CD4-positive, alpha-beta memory T cell (primary cell): ENCODE data around the gene PACSIN2. TPM values are rescaled to one million over a fixed set of nuclear protein-coding genes. Genes with fewer than 3 reads are reported as not detected.

ENCODE experiments used
- CTCF ChIA-PET: fragments of 350-600 bp; sonication (Branson Sonifier 250); formaldehyde crosslinking; loops from one replicate; lab custom pipeline; 2021; ENCODE audit warnings: inconsistent platforms; ENCODE audit not compliant: partially characterized antibody; lab: Charles Lee
- POLR2A ChIA-PET: fragments of 350-600 bp; sonication (Branson Sonifier 250); formaldehyde crosslinking; loops from one replicate; lab custom pipeline; 2021; ENCODE audit not compliant: partially characterized antibody; lab: Charles Lee
- DNase-seq, 5 donors: peaks; one replicate each; pipeline versions ENCODE4 v3.0.0 to v3.0.0-alpha.2; 2020 to 2022; ENCODE audit warnings: mixed read lengths in 1 of 5
- H3K27ac ChIP-seq: one replicate; pipeline ENCODE4 v1.7.0; 2013; ENCODE audit warnings: low read depth, low read length
- H3K27me3 ChIP-seq: 2 replicates; pipeline ENCODE4 v1.7.0; 2013; ENCODE audit warnings: mild to moderate bottlenecking, low read length, moderate library complexity; ENCODE audit not compliant: insufficient read depth
- H3K36me3 ChIP-seq: 2 replicates; pipeline ENCODE4 v1.7.0; 2013; ENCODE audit warnings: mild to moderate bottlenecking, low read length, moderate library complexity; ENCODE audit not compliant: insufficient read depth
- H3K4me1 ChIP-seq: 2 replicates; pipeline ENCODE4 v1.7.0; 2013; ENCODE audit warnings: mild to moderate bottlenecking, low read length, moderate library complexity; ENCODE audit not compliant: insufficient read depth
- H3K4me3 ChIP-seq, 2 donors: one replicate each; pipeline ENCODE4 v1.7.0; 2013; ENCODE audit warnings: low read length in 2 of 2, mild to moderate bottlenecking in 1 of 2
- H3K9me3 ChIP-seq, 2 donors: one replicate each; pipeline ENCODE4 v1.7.0; 2013; ENCODE audit warnings: low read length in 2 of 2, control low read depth in 1 of 2; ENCODE audit not compliant: control insufficient read depth in 1 of 2
- H3K27ac Mint-ChIP-seq, 7 donors: one replicate each; pipeline ENCODE4 v1.8.0; 2020 to 2021; ENCODE audit warnings: mixed read lengths in 7 of 7, mild to moderate bottlenecking in 6 of 7, inconsistent platforms in 3 of 7, moderate library complexity in 3 of 7
- H3K27me3 Mint-ChIP-seq, 2 donors: one replicate each; pipeline ENCODE4 v1.8.0; 2020 to 2021; ENCODE audit warnings: mixed read lengths in 2 of 2
- H3K36me3 Mint-ChIP-seq, 2 donors: one replicate each; pipeline ENCODE4 v1.8.0; 2020 to 2021; ENCODE audit warnings: mixed read lengths in 2 of 2, inconsistent platforms in 1 of 2, mild to moderate bottlenecking in 1 of 2
- H3K4me1 Mint-ChIP-seq, 4 donors: one replicate each; pipeline ENCODE4 v1.8.0; 2020 to 2021; ENCODE audit warnings: mixed read lengths in 4 of 4, mild to moderate bottlenecking in 1 of 4
- H3K4me3 Mint-ChIP-seq, 8 donors: one replicate each; pipeline ENCODE4 v1.8.0; 2020 to 2021; ENCODE audit warnings: mixed read lengths in 8 of 8, mild to moderate bottlenecking in 7 of 8, moderate library complexity in 6 of 8, inconsistent platforms in 3 of 8
- H3K9me3 Mint-ChIP-seq, 8 donors: one replicate each; pipeline ENCODE4 v1.8.0; 2020 to 2021; ENCODE audit warnings: mixed read lengths in 8 of 8, mild to moderate bottlenecking in 5 of 8, inconsistent platforms in 3 of 8, moderate library complexity in 1 of 8
- intact Hi-C: fragments of 100-400 bp; cut with micrococcal nuclease; formaldehyde crosslinking; loops from one replicate; pipeline ENCODE4 v1.15.1; 2023
- polyA plus RNA-seq, 2 donors: library from polyadenylated mRNA; unstranded; fragments of 300-500 nt; fragmentation: Illumina TruSeq; gene quantifications; one replicate each; pipeline ENCODE4 v1.2.3, GENCODE V29; 2021
- total RNA-seq, 2 experiments: library from RNA; stranded (reverse); gene quantifications; one replicate each; pipeline ENCODE4 v1.2.3, GENCODE V29; 2021

The PACSIN2 gene
- total and polyA plus RNA-seq, 4 experiments from 2014 or later = 24.6 to 55.0 (median 45.2) TPM

GRCh38 chr22:42884616-42885375, 130.2 kb downstream of the PACSIN2 start:
- no peaks in the 10 kb centered on the region for H3K27me3 Mint-ChIP-seq
- Histone ChIP-seq H3K9me3 (no peaks in the 10 kb centered on the region), H3K27me3 (no peaks in the 10 kb centered on the region), H3K4me1 (no peaks in the 10 kb centered on the region), H3K36me3 (peaks cover 50% of the 10 kb centered on the region), H3K4me3 (no peak overlapping the region), H3K27ac (no peak overlapping the region)
- intact Hi-C loops = no loop called here
- no peaks in the 10 kb centered on the region for H3K9me3 Mint-ChIP-seq
- peak overlapping the region in 2 of 7 donors; percentile 17 to 27 for H3K27ac Mint-ChIP-seq
- POLR2A ChIA-PET = no interaction called here
- peaks cover 20 to 77% of the 10 kb centered on the region in 2 donors for H3K36me3 Mint-ChIP-seq
- no peak for DNase-seq
- CTCF ChIA-PET = interaction anchor here (0.9 kb wide), 1 partner anchor 17 kb away, joined by 3 read pairs; no protein-coding TSS in a partner anchor
- peaks cover 6 to 14% (median 7%) of the 10 kb centered on the region in 4 donors for H3K4me1 Mint-ChIP-seq
- H3K4me3 Mint-ChIP-seq = no peak overlapping the region

- Mint-ChIP-seq H3K27me3 (no peaks in the 10 kb centered on the region), H3K27ac (no peak overlapping the region), H3K4me1 (peaks cover 2 to 7% (median 2%) of the 10 kb centered on the region in 4 donors), H3K9me3 (no peaks in the 10 kb centered on the region), H3K4me3 (no peak overlapping the region), H3K36me3 (peaks cover 14 to 76% of the 10 kb centered on the region in 2 donors)
- intact Hi-C loops = no loop called here
- H3K27me3 ChIP-seq = no peaks in the 10 kb centered on the region
- POLR2A ChIA-PET = no interaction called here
- no peak for DNase-seq
- CTCF ChIA-PET = interaction anchor here (0.9 kb wide), 1 partner anchor 16 kb away, joined by 3 read pairs; no protein-coding TSS in a partner anchor
- H3K9me3 ChIP-seq = no peaks in the 10 kb centered on the region
- no peak overlapping the region for H3K4me3 ChIP-seq
- H3K4me1 ChIP-seq = no peaks in the 10 kb centered on the region
- H3K36me3 ChIP-seq = peaks cover 51% of the 10 kb centered on the region
- no peak overlapping the region for H3K27ac ChIP-seq
Measured at GRCh38 chr22:42883970-42884369, 131.0 kb downstream of the PACSIN2 start.

DNA sequence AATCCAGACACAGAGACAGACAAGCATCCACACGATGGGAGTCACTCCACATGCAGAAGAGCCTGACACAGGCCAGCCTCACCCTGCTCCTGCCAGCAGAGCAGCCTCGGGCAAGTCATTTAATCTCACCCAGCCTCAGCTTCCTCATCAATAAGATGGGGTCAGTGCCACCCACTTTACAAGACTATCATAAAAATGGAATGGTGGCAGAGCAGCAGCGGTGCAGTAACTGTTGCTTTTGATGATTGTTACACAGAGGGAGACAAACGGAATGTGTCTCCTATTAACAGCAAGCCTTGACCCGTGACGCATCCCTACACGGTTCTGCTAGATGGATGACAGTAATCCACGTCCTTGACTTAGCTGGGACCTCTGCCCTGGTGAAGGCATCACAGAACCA, 131.8 kb downstream of the PACSIN2 start:
- H3K27ac Mint-ChIP-seq = peak overlapping the region in 1 of 7 donors; percentile 58
- peaks cover 50% of the 10 kb centered on the region for H3K36me3 ChIP-seq
- H3K4me3 Mint-ChIP-seq = no peak overlapping the region
- H3K27ac ChIP-seq = no peak overlapping the region
- H3K4me1 ChIP-seq = no peaks in the 10 kb centered on the region
- peaks cover 0 to 2% (median 0%) of the 10 kb centered on the region in 4 donors for H3K4me1 Mint-ChIP-seq
- H3K9me3 ChIP-seq = no peaks in the 10 kb centered on the region
- intact Hi-C loops = no loop called here
- ChIA-PET CTCF (interaction anchor here (1.3 to 1.6 kb wide), 2 partner anchors 12 to 15 kb away, joined by 4 read pairs; no protein-coding TSS in a partner anchor), POLR2A (no interaction called here)
- no peaks in the 10 kb centered on the region for H3K27me3 ChIP-seq
- H3K9me3 Mint-ChIP-seq = no peaks in the 10 kb centered on the region
- H3K27me3 Mint-ChIP-seq = no peaks in the 10 kb centered on the region
- H3K36me3 Mint-ChIP-seq = peaks cover 15 to 73% of the 10 kb centered on the region in 2 donors
- no peak for DNase-seq
- no peak overlapping the region for H3K4me3 ChIP-seq

- H3K27ac ChIP-seq = no peak overlapping the region
- H3K27me3 Mint-ChIP-seq = no peaks in the 10 kb centered on the region
- no peaks in the 10 kb centered on the region for H3K9me3 Mint-ChIP-seq
- peak overlapping the region in 4 of 7 donors; percentile 8 to 27 (median 10) for H3K27ac Mint-ChIP-seq
- no peaks in the 10 kb centered on the region for H3K27me3 ChIP-seq
- H3K4me3 ChIP-seq = no peak overlapping the region
- ChIA-PET POLR2A (no interaction called here), CTCF (interaction anchor here (1.3 to 1.6 kb wide), 2 partner anchors 11 to 14 kb away, joined by 4 read pairs; no protein-coding TSS in a partner anchor)
- H3K36me3 ChIP-seq = peaks cover 47% of the 10 kb centered on the region
- H3K36me3 Mint-ChIP-seq = peaks cover 12 to 72% of the 10 kb centered on the region in 2 donors
- no peaks in the 10 kb centered on the region for H3K9me3 ChIP-seq
- H3K4me3 Mint-ChIP-seq = no peak overlapping the region
- no peaks in the 10 kb centered on the region for H3K4me1 ChIP-seq
- no peak for DNase-seq
- intact Hi-C loops = no loop called here
- no peaks in the 10 kb centered on the region for H3K4me1 Mint-ChIP-seq
Measured at GRCh38 chr22:42881982-42882656, 132.8 kb downstream of the PACSIN2 start.

DNA sequence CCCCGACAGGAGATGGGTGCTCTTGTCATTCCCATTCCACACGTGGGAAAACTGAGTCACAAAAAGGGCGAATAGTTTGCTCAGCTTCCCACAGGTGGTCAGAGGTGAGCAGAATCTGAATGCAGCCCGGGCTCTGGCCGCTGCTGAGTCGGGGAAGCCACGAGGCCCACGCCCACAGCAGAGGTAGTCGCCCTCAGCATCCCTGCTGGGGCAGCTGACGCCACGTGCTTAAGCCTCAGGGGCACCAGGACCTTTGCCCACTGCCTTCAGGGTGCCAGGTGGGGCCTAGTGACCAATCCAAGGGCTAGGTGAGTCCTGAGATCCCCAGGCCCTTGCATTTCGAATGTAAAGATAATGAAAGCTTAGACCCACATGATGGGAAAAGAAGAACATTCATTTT, 133.7 kb downstream of the PACSIN2 start:
- Mint-ChIP-seq H3K27me3 (no peaks in the 10 kb centered on the region), H3K27ac (no peak overlapping the region), H3K9me3 (no peaks in the 10 kb centered on the region), H3K4me1 (no peaks in the 10 kb centered on the region), H3K36me3 (peaks cover 17 to 74% of the 10 kb centered on the region in 2 donors), H3K4me3 (no peak overlapping the region)
- intact Hi-C loops = no loop called here
- CTCF ChIA-PET = no interaction called here
- H3K9me3 ChIP-seq = no peaks in the 10 kb centered on the region
- no peak for DNase-seq
- no peak overlapping the region for H3K4me3 ChIP-seq
- H3K4me1 ChIP-seq = no peaks in the 10 kb centered on the region
- POLR2A ChIA-PET = no interaction called here
- peaks cover 50% of the 10 kb centered on the region for H3K36me3 ChIP-seq
- H3K27ac ChIP-seq = no peak overlapping the region
- H3K27me3 ChIP-seq = no peaks in the 10 kb centered on the region

GRCh38 chr22:42880815-42881214, 134.1 kb downstream of the PACSIN2 start:
- Histone ChIP-seq H3K27me3 (no peaks in the 10 kb centered on the region), H3K9me3 (no peaks in the 10 kb centered on the region), H3K36me3 (peaks cover 54% of the 10 kb centered on the region), H3K27ac (no peak overlapping the region), H3K4me1 (no peaks in the 10 kb centered on the region), H3K4me3 (no peak overlapping the region)
- no peak overlapping the region for H3K4me3 Mint-ChIP-seq
- H3K4me1 Mint-ChIP-seq = no peaks in the 10 kb centered on the region
- ChIA-PET POLR2A (no interaction called here), CTCF (no interaction called here)
- H3K27ac Mint-ChIP-seq = no peak overlapping the region
- H3K36me3 Mint-ChIP-seq = peaks cover 17 to 74% of the 10 kb centered on the region in 2 donors
- H3K27me3 Mint-ChIP-seq = no peaks in the 10 kb centered on the region
- H3K9me3 Mint-ChIP-seq = no peaks in the 10 kb centered on the region
- DNase-seq = no peak
- intact Hi-C loops = no loop called here

DNA sequence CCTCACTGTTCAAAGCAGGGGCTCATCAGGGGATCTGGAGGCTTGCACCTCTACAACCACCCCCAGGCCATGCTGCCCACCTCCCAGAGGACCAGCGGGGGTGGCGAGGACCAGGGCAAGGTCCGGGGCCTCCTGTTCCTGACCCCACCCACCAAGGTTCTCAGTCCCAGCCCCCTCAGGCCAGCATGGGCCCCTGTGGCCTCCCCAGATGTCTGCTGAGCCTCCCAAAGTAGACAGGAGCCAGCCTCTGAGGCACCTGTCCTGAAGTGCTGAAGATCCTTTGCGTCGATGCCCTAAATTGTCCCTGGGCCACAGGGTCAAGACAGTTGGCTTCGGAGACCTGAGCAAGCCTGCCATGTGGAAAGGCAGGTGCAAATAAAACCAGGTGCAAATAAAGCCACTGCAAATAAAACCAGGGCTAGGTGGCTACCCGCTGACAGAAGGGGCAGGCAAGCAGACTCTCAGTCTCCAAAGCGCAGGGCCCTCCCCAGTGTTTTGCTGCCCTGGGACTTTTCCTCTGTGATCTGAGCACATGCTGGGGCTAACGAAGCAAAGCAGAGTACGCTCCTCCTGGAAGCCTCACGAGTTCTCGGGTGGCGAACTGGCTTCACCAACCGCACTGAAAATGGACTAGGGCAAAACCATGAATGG, 135.5 kb downstream of the PACSIN2 start:
- H3K9me3 ChIP-seq = no peaks in the 10 kb centered on the region
- intact Hi-C loops = no loop called here
- no peak overlapping the region for H3K4me3 Mint-ChIP-seq
- H3K4me3 ChIP-seq = no peak overlapping the region
- no peaks in the 10 kb centered on the region for H3K9me3 Mint-ChIP-seq
- no peaks in the 10 kb centered on the region for H3K4me1 Mint-ChIP-seq
- no peaks in the 10 kb centered on the region for H3K4me1 ChIP-seq
- no peaks in the 10 kb centered on the region for H3K27me3 Mint-ChIP-seq
- no peak overlapping the region for H3K27ac ChIP-seq
- DNase-seq = no peak
- ChIA-PET CTCF (interaction anchor here (0.6 kb wide), 1 partner anchor 12 kb away, joined by 5 read pairs; no protein-coding TSS in a partner anchor), POLR2A (no interaction called here)
- H3K36me3 Mint-ChIP-seq = peaks cover 21 to 76% of the 10 kb centered on the region in 2 donors
- H3K36me3 ChIP-seq = peaks cover 54% of the 10 kb centered on the region
- H3K27ac Mint-ChIP-seq = no peak overlapping the region
- H3K27me3 ChIP-seq = no peaks in the 10 kb centered on the region
